Endodermal cell (in vitro differentiated cells): Measurements from ENCODE around the gene OVOL2. TPM values are rescaled to one million over a fixed set of nuclear protein-coding genes. Genes with fewer than 3 reads are reported as not detected.

Experiments used
- DNase-seq: peaks from one replicate; pipeline ENCODE4 v3.0.0-alpha.2; 2017
- H3K27ac ChIP-seq: 2 replicates; pipeline ENCODE4 v1.5.1; 2013; ENCODE audit warnings: mild to moderate bottlenecking, low read depth, low read length, moderate library complexity
- H3K27me3 ChIP-seq: 2 replicates; pipeline ENCODE4 v1.6.1; 2013; ENCODE audit warnings: mild to moderate bottlenecking, low read length, moderate library complexity; ENCODE audit not compliant: insufficient read depth, control insufficient read depth, poor library complexity, severe bottlenecking
- H3K36me3 ChIP-seq: 2 replicates; pipeline ENCODE4 v1.7.0; 2013; ENCODE audit warnings: mild to moderate bottlenecking, low read length, moderate library complexity; ENCODE audit not compliant: control insufficient read depth, insufficient read depth
- H3K4me1 ChIP-seq: one replicate; pipeline ENCODE4 v1.7.0; 2013; ENCODE audit warnings: low read length; ENCODE audit not compliant: control insufficient read depth, insufficient read depth
- H3K4me3 ChIP-seq: 2 replicates; pipeline ENCODE4 v1.5.1; 2013; ENCODE audit warnings: mild to moderate bottlenecking, low read length, moderate library complexity
- H3K9ac ChIP-seq: 2 replicates; pipeline ENCODE4 v1.6.1; 2013; ENCODE audit warnings: mild to moderate bottlenecking, low read length, moderate library complexity; ENCODE audit not compliant: poor library complexity, severe bottlenecking; ENCODE audit errors: extremely low read depth
- H3K9me3 ChIP-seq: 2 replicates; pipeline ENCODE4 v1.6.1; 2013; ENCODE audit warnings: mild to moderate bottlenecking, low read length, moderate library complexity; ENCODE audit not compliant: control insufficient read depth
- H3K27ac Mint-ChIP-seq: 2 replicates; pipeline ENCODE4 v1.8.0; 2020; ENCODE audit warnings: mixed read lengths
- H3K27me3 Mint-ChIP-seq: 2 replicates; pipeline ENCODE4 v1.8.0; 2021; ENCODE audit warnings: mild to moderate bottlenecking, mixed read lengths; ENCODE audit not compliant: insufficient read depth
- H3K36me3 Mint-ChIP-seq: 2 replicates; pipeline ENCODE4 v1.8.0; 2020; ENCODE audit warnings: low read depth, mixed read lengths
- H3K4me1 Mint-ChIP-seq: 2 replicates; pipeline ENCODE4 v1.8.0; 2020; ENCODE audit warnings: mixed read lengths
- H3K4me3 Mint-ChIP-seq: 2 replicates; pipeline ENCODE4 v1.8.0; 2020; ENCODE audit warnings: mild to moderate bottlenecking, moderate library complexity, mixed read lengths
- H3K9me3 Mint-ChIP-seq: 2 replicates; pipeline ENCODE4 v1.8.0; 2020; ENCODE audit warnings: mild to moderate bottlenecking, mixed read lengths
- CTCF ChIP-seq: fragments of 200-600 bp; sonication (generic); conservative IDR thresholded peaks from 2 replicates; pipeline ENCODE4 v1.5.0; 2021; ENCODE audit warnings: antibody characterized with exemption, mild to moderate bottlenecking
- WGBS, 2 experiments: methylation state at CpG; one replicate each; pipeline versions ENCODE4 v1.1.5 to v1.1.7; 2013; ENCODE audit warnings: missing lambda C conversion rate in 2 of 2, mixed read lengths in 1 of 2; ENCODE audit not compliant: insufficient coverage in 1 of 2, insufficient read length in 1 of 2; 5-methylcytosine and 5-hydroxymethylcytosine counted together
- total RNA-seq, 2 donors: library from RNA; stranded (reverse); fragmentation: NEBNext Ultra II Directional in 1 of 2; extraction: Animal tissue kit (Norgen Biotek cat#: 25700) in 1 of 2; gene quantifications; 2 replicates in 1 of 2; 3 replicates in 1 of 2; pipeline ENCODE4 v1.2.1, GENCODE V29; 2021

Gene OVOL2
- total RNA-seq, 2 donors from 2014 or later, result 15.3 to 17.0 TPM

GRCh38 chr20:17995967-17996819, 61.5 kb downstream of the OVOL2 start:
- Mint-ChIP-seq H3K4me1 (peaks cover 19% of the 10 kb centered on the region), H3K27me3 (no peaks in the 10 kb centered on the region), H3K27ac (peak overlapping the region; percentile 37), H3K9me3 (no peaks in the 10 kb centered on the region), H3K4me3 (no peak overlapping the region), H3K36me3 (peaks cover 2% of the 10 kb centered on the region)
- Histone ChIP-seq H3K36me3 (peaks cover 3% of the 10 kb centered on the region), H3K4me3 (no peak overlapping the region), H3K4me1 (peaks cover 3% of the 10 kb centered on the region), H3K27me3 (no peaks in the 10 kb centered on the region), H3K27ac (no peak overlapping the region), H3K9ac (no peak overlapping the region), H3K9me3 (no peaks in the 10 kb centered on the region)
- peak; percentile 92 for TF ChIP-seq CTCF
- peak; percentile 69 for DNase-seq
- WGBS, 2 experiments, result 23 to 33% methylated on average over 13 to 16 of the region's 16 CpGs

GRCh38 chr20:17993546-17993945, 64.2 kb downstream of the OVOL2 start:
- H3K4me3 Mint-ChIP-seq, result no peak overlapping the region
- peaks cover 16% of the 10 kb centered on the region for H3K4me1 Mint-ChIP-seq
- peaks cover 3% of the 10 kb centered on the region for H3K4me1 ChIP-seq
- peaks cover 23% of the 10 kb centered on the region for H3K36me3 ChIP-seq
- H3K4me3 ChIP-seq, result no peak overlapping the region
- no peaks in the 10 kb centered on the region for H3K9me3 ChIP-seq
- no peak overlapping the region for H3K27ac Mint-ChIP-seq
- WGBS, 2 experiments, result 94 to 97% methylated on average over 3 of the region's 3 CpGs
- no peak overlapping the region for H3K27ac ChIP-seq
- H3K9me3 Mint-ChIP-seq, result no peaks in the 10 kb centered on the region
- peaks cover 16% of the 10 kb centered on the region for H3K36me3 Mint-ChIP-seq
- H3K27me3 Mint-ChIP-seq, result no peaks in the 10 kb centered on the region
- no peak overlapping the region for H3K9ac ChIP-seq
- no peak for DNase-seq
- no peaks in the 10 kb centered on the region for H3K27me3 ChIP-seq
- no peak for TF ChIP-seq CTCF

GRCh38 chr20:17992847-17993513, 64.7 kb downstream of the OVOL2 start:
- Histone ChIP-seq H3K27me3 (no peaks in the 10 kb centered on the region), H3K9ac (no peak overlapping the region), H3K27ac (no peak overlapping the region), H3K9me3 (no peaks in the 10 kb centered on the region), H3K36me3 (peaks cover 29% of the 10 kb centered on the region), H3K4me1 (peaks cover 3% of the 10 kb centered on the region), H3K4me3 (no peak overlapping the region)
- Mint-ChIP-seq H3K27me3 (no peaks in the 10 kb centered on the region), H3K4me3 (no peak overlapping the region), H3K36me3 (peaks cover 20% of the 10 kb centered on the region), H3K9me3 (no peaks in the 10 kb centered on the region), H3K27ac (no peak overlapping the region), H3K4me1 (peaks cover 13% of the 10 kb centered on the region)
- WGBS, 2 experiments, result 92 to 100% methylated on average over 2 to 5 of the region's 5 CpGs
- TF ChIP-seq CTCF, result no peak
- no peak for DNase-seq
